Activated T-cell treated with anti-CD3 and anti-CD28 coated beads for 48 hours (primary cell): Measurements from ENCODE around the gene CA11.
"Not testable (repeated sequence)": the region's sequence is repeated elsewhere in the genome, so short reads cannot be mapped to it uniquely, and the experiment has no call there.

Experiments
- DNase-seq: peaks from one replicate; pipeline ENCODE4 v3.0.0-alpha.2; 2020; ENCODE audit warnings: low read depth

Gene CA11

DNA sequence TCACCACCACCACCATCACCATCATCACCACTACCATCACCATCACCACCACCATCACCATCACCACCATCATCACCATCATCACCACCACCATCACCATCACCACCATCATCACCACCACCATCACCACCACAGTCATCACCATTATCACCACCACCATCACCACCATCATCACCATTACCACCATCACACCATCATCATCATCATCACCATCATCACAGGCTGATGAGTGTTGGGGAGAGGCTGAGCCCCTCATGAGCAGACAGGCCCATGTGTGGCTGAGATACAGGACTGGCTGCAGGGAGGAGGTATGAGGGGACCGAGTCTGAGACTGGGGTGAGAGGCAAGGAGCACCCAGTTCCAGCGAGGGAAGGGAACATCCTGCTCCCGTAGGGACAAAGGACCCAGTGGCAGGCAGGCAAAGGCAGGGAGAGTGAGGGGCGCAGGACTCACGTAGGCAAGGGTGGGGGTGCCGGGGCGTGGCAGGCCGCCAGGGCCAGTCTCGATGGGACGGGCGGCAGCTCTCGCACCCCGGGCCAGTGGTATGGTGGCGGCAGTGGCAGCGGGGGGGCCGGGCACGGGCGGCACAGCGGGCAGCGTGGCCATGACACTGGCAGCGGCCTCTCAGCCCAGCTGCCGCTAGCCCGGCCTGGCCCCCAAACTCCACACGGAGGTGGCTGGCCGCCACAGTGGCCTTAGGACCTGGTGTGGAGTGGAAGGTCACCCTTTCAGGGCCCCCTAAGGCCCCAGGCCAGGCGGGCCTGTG, 24.1 kb upstream of the CA11 start:
- no peak for DNase-seq

GRCh38 chr19:48668761-48669160, 22.8 kb upstream of the CA11 start:
- DNase-seq = no peak

DNA sequence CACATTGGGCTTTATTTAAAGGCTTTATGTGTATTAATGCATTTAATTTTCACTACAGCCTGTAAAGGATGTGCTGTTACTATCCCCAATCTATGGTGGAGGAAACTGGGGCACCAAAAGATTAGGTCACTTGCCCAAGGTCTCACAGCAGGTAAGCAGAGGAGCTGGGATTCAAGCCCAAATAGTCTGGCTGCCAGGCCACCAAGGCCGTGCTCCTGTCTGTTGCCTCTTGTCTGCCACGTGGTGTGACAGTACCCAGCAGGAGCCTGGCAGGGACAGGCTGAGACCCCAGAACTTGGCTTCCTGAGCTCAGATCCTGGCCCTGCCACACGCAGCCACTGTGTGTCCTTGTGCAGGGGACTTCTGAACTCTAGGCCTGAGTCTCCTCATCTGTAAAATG, 22.3 kb upstream of the CA11 start:
- DNase-seq = no peak

- DNase-seq = no peak
Measured at GRCh38 chr19:48665786-48666185, 19.8 kb upstream of the CA11 start.

DNA sequence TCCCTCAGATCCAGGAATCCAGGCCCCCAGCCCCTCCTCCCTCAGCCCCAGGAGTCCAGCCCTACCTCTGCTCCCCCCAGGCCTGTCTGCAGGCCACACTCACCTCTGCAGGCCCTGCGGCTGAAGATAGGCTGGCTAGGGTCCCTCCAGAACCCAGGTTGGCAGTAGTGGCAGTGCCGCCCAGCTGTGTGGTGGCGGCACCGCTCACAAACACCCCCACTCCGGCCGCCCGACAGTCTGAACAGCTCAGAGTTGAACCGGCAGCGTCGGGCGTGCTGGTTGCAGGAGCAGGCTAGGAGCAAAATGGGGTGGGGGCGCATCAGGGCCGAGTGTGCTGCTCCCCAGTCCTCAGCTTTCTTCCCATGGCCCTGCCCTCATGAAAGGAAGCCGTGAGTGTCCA, 18.5 kb upstream of the CA11 start:
- no peak for DNase-seq

DNA sequence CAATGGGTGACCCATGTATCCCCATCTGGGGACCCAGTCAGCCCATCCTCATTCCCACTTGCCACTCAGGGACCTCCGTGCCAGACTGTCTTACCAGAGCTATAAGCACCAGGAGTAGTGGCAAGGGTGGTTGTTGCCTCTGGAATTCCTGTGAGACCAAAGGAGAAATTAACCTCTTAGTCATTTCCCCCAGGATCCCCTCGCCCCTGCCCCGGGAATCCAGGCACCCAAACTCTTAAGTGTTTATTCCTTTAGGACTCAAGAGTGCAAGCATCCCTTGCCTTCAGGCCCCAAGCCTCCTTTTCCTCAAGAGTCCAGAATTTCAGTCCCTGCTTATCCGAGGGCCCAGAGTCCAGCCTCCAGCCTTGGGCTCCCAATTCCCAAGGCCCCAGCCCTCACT, 17.7 kb upstream of the CA11 start:
- no peak for DNase-seq

GRCh38 chr19:48661711-48662090, 15.7 kb upstream of the CA11 start:
- DNase-seq = no peak

DNA sequence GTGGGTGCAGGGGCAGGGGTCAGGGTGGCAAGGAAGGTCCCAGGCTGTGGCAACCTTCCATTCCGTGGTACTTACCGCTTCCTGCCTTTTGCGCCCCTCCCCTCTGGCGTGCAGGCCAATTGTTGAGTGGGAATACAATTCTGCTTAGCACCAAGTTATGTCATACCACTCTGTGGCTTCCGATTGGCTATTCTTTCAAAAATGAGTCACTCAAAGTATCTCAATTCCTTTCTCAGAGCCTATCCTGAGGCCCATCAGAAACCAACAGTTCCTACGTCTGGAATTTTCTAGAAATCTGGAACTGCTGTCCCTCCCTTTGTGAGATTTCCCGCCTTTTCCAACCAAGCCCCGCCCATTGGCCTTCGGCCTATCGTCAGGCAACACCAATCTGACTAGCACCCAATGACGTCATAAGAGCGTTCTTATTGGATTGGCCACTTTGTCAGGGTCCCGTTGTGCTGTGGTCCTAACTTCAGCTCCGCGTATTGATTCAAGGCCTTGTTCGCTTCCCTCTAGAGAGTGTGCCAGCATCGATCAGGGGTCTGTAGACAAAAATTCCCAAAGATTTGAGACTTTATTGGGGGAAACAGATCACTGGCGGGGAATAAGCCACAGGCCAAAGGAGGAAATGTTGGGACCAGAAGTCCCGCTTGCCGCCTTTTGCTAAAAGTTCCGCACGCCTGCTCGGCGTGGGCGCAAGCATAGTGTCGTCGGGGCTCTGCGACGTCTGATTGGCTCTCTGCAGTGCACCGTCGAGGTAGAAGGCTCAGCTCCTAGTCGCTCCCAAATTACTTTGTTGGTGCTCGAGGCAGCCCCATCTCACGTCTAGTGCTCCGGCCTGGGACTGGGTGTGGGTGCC, 15.1 kb upstream of the CA11 start:
- DNase-seq = peak; percentile 78

GRCh38 chr19:48659768-48660167, 13.8 kb upstream of the CA11 start:
- DNase-seq = no peak

- DNase-seq = no peak
Measured at GRCh38 chr19:48658483-48658882, 12.5 kb upstream of the CA11 start.

DNA sequence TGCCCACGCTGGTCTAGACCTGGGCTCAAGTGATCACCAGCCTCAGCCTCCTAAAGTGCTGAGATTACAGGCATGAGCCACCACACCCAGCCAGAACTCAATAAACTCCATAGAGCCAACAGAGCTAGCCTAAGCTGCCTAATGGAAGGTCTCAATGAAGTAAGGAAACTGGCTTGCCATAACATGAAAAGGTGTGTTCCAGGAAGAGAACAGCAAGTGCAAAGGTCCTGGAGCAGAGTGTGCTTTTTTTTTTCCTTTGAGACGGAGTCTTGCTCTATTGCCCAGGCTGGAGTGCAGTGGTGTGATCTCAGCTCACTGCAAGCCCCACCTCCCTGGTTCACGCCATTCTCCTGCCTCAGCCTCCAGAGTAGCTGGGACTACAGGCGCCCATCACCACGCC, 11.8 kb upstream of the CA11 start:
- DNase-seq = not testable (repeated sequence)

- no peak for DNase-seq
Measured at GRCh38 chr19:48656840-48657474, 11.0 kb upstream of the CA11 start.

DNA sequence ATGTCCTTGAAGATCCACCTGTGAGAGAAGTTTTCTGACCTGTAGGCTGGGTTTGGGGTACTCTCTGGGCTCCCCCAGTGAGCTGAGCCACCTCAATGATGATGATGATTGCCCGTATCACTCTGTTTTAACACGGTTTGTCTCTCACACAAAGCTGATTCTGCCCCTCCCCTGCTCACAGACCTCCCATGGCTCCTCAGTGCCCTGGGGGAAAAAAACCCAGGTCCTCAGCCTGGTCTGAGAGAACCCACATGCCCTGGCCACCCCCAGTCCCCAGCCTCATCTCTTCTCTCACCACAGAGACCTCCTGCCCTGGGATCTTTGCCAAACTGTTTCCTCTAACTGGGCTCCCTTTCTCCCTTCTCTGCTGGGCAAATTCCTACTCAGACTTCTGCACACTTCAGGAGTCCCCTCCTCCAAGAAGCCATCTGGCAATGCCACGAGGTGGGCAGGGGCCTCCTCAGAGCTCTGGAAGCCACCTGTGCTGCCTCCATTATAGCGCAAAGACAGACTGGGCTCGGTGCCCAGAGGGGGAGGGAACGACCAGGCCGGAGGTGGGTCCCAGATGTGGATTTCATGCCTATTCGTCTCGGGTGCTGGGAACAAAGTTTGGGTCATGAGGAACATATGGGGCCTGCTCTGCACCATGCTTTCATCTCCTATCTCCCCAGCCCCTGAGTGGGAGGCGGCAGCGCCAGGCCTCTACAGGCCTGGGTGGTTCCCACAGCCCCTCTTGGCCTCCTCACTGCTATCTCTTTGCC, 8.5 kb upstream of the CA11 start:
- DNase-seq = no peak

GRCh38 chr19:48651683-48652048, 5.7 kb upstream of the CA11 start:
- DNase-seq = no peak

DNA sequence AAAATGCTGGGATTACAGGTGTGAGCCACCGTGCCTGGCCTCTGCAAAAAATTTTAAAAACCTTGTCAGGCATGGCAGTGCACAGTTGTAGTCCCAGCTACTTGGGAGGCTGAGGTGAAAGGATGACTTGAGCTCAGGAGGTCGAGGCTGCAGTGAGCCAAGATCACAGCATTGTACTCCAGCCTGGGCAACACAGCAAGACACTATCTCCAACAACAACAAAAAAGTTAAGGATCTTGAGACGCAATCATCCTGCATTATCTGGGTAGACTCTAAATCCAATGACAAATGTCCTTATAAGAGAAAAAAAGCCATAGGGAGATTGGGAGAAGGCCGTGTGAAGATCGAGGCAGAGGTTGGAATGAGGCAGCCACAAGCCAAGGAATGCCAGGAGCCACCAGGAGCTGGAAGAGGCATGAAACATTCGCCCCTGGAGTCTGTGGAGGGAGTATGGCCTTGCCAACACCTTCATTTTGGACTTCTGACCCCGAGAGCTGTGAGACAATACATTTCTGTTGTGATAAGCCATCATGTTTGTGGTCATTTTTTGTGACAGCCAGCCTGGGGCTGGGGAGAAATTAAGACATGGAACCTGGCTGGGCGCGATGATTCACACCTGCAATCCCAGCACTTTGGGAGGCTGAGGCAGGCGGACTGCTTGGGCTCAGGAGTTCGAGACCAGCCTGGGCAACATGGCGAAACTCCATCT, 5.1 kb upstream of the CA11 start:
- no peak for DNase-seq

GRCh38 chr19:48648134-48648533, 2.1 kb upstream of the CA11 start:
- DNase-seq = no peak

DNA sequence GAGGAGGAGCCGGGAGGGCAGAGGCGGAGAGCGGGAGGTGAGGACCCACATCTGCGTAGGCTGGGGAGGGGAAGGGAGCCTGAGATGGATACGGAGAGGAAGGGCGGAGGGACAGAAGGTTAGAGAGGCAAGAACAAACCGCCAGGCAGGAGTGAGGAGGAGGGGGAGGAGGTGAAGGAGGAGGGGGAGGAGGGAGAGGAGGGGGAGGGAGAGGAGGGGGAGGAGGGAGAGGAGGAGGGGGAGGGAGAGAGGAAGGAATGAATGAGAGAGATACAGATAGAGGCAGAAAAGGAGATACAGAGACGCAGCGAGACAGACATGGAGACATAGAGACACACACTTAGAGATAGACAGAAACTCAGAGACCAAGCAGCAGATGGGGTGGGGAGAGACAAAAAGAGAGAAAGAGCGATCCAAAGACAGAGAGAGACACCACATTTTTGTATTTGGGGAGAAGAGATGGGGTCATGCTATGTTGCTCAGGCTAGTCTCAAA, 782 bp upstream of the CA11 start:
- no peak for DNase-seq

DNA sequence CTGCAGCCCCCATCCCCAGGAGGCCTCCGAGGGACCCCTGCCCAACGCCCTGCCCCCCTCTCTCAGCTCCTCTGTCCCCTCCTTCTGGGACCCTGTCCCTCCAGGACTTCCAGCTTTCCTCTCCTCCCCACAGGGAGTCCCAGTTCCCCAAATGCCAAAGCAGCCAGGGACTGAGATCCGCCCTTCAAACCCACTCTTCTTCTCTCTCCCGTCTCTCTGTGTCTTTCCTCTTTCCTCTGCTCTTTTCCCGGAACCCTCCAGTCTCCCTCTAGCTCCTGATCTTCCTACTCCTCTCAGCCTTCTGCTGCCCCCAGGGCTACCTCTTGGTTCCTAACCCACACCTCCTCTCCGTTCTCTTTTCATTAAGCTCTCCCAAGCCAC, 377 bp downstream of the CA11 start:
- DNase-seq = no peak

DNA sequence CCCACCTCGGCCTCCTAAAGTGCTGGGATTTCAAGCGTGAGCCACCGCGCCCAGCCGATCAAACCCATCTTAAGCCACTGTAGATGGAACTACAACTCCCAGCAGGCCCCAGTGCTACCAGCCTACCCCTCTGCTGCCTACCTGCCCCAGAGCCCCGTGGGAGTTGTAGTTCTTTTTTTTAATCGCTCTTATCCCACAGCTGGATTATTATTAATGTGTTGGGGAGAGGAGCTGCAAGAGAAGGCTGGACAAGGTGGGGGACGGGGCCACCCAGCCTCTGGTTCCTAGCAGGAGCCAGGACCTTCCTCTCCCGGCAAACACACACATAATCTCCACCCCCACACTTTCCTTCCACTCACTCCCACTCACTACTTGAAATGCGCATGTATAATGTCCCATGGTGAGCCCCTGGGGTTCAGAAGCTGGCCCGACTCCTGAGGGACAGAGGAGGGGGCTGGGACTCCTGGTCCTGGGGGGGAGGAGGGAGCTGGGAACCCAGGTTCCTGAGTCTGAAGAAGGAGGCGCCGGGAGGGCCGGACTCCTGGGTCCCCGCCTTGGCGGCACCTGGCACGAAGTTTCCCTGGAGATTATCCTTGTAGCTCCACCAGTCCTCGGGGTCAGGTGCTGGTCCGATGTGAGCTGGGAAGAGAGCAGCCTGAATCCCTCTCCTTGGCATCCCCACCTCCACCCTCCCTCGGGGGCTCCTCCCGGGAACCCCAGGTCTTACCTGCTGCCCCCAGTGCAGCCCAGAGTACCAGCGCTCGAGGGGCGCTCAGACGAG, 958 bp downstream of the CA11 start:
- peak; percentile 66 for DNase-seq

- no peak for DNase-seq
Measured at GRCh38 chr19:48644355-48644754, 1.6 kb downstream of the CA11 start.

DNA sequence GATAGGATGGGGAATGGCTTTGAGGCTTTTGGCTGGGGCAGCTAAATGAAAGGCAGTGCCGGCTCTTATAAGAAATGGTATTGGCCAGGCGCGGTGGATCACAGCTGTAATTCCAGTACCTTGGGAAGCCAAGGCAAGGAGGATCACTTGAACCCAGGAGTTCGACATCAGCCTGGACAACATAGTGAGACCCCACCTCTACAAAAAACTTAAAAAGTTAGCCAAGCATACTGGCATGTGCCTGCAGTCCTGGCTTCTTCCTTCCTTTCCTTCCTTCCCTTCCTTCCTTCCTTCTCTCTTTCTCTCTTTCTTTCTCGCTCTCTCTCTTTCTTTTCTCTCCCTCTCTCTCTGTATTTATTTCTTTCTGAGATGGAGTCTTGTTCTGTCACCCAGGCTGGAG, 3.1 kb downstream of the CA11 start:
- DNase-seq = no peak
